NCI-H2196 (cell line): Measurements from ENCODE around the gene SFXN2.

Experiments used
- DNase-seq: peaks from one replicate; lab custom pipeline; 2025; ENCODE audit not compliant: unreplicated experiment; lab: John Stamatoyannopoulos, UW

Gene SFXN2

DNA sequence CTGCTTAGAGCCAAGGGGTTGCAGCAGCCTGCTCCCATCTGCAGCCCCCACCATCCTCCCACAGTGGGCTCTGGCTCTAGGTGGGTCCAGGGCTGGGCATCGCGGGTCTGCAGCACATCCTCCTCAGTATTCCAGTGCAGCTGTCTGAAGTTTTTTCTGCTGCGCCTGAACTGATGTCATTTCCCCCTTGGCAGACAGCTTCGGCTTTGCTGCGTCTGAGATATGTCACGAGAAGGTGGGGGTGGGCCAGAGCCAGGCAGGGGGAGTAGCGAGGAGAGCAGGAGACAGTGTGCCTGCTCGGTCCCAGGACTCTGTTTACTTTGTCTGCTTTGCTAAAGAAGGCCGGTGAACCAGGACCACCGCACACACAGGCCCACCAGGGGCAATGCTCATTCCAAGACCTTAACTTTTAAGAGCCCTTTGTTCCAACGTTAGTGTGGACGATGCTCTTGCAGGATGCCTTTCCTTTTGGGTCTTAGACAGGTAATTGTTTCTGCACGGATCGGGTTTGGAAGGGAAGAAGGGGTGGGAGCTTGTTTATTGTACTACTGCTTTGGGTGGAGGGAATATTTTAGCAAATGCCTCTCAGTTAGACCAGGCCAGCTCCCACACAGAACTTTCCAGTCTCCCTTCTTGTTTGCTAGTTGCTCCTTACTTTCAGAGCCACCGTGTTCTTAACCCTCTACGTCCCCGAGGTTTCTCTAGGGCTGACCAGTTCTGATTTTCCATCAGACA, 61.7 kb downstream of the SFXN2 start:
- DNase-seq = no peak

DNA sequence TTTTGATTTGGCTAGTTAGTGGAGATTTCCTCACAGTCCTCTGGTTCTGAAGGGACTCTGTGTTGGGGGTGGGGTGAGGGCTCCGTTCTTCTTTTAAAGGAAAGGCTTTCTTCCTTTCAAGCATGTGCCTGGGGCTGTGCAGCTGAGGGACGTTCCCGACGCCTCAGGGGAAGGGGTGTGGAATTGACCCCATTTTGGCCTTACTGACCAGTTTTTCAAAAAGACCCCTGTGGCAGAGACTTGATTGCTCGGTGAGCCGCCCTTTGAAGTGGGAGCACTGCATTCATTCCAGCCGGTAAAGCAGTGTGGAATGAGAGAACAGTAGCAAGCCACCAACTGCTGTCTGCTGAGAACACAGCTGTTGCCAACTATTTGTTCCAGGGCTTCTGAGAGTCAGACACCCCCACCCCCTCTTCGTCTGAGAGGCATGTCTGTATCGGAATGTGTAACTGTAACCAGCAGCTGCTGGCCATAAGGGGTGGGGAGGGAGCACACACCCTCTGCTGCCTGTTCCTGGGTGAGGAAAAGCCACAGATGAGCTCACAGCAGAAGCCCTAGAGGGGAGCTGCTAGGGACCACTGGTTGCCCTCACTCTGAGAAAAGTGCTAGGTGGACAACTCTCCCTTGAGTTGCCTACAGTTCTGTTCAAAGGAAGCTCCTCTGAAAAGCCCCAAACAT, 62.5 kb downstream of the SFXN2 start:
- DNase-seq = no peak

DNA sequence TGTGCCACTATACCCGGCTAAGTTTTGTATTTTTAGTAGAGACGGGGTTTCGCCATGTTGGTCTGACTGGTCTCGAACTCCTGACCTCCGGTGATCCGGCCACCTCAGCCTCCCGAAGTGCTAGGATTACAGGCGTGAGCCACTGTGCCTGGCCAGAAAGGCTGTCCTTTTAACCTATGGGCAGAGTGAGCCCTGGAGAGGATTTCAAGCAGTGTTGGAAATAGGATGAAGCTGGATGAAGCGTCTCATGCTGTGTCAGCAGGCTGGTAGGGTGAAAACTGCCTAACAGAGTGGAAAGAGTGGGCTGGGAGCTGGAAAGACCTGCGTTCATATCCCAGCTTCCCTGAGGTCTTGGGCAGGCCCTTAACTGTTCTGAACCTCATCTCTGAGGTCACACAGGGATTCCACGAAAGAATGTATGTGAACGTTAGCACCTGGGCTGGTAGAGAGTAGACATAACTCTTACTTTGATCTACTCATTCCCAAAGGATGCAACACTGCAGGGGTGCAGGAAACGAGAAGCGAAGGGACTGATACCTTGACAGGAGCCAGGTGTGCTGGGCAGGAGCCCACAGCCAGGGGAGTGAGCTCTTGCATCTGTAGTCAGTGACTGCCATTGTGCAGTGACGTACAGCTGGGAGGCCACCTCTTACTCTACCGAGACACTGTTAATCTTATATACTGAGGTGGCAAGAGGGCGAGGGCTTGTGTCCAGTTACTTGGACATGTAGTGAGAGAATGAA, 63.4 kb downstream of the SFXN2 start:
- no peak for DNase-seq

DNA sequence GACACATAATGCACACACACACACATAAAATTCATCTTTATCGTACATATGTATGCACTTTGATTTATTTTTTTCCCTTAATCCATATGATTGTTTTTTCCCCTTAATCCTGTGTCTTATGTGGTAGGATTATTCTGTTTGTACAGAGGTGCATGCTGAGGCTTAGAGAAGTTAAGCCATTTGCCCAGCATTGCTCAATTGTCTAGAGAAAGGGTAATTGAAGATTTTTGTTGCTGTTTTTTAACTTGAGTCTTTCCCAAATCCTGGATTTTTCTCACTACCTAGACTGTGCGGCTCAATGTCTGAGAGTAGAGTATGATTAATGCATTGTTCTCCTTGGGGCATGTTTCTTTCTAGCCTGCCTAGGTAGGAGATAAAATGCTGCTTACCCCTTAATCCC, 64.3 kb downstream of the SFXN2 start:
- DNase-seq = no peak

DNA sequence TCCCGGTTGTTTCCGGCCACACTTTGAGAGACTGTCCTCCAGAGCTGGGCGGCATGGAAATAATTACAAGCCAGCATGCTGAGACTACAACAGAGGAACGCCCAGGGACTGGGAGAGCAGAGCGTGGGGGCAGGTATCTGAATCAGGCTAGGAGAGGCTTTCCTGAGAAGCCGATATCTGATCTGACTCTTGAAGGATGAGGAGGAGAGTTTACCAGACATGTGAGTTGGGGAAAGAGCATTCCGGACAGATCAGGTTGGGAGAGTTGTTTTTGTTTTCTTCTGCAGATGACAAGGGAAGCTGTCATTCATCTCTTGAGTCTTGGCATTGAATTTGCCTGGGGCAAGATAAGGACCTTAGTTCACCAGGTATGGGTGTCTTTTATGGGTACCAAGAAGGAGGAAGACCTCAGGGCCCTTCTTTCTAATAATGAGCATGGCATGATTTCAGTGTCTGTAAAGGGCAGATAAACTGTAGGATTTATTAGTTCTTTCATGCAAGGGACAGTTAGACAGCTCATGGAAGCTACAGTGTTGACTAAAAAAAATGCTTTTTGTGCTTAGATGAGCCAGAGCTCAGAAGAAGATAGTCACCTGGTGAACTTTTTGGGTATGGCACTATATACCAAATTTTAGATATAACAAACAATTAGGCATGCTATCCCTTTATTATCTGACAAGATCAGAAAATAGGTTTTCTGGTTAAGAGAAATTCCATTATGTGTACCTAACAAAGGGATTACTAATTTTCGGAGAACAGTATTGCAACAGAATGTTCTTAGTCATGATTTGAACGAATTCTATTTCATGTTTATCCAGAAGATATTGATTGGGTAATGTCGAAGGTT, 65.5 kb downstream of the SFXN2 start:
- DNase-seq = no peak

DNA sequence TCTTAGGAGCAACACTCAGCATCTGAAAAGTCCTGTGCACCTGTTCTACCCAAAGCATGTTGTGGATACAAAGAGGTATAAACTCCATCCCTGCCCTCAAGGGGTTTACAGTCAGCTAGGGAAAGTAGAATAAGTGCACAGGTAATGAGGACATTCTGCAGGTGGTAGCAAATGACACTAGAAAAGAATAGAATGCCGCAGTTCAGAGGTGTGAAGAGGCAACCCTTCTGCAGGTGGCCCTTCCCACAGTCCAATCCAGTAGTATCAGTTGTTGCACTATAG, 66.0 kb downstream of the SFXN2 start:
- no peak for DNase-seq

DNA sequence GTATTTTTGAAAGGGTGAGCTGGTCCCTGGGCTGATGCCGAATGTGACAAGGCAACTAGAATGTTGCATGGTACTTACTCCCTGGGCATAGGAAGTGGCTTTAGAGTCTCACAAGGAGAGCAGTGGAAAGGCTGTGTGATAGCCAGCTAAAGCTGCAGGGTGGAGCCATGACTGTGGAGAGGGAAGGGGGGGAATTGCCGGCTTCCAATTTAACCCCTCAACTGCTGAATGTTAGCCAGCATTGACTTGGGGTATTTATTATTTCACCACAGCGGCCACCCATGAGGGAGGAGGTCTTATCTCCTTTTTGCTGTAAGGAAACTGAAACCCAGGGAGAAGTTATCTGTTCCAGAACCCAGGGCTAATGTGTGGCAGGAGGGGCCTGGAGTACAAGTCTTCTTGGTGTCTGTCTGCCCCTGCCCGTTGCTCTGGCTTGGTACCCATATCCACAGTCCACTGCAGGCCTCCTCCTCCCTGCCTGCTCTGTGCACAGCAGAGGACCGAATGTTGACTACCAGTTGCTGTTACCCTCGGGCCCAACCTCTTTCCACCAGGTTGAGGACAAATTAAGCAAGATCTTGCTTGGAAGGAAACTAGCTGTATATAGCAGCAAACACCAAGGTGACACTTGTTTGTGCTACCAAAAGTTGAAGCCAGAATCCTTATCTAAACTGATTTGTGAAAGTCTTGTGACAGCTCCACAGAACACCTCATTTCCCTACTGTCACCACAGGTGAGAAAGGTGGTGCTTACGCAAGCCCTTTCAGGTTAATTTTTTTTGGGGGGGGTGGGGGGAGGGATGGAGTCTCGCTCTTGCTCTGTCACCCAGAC, 66.9 kb downstream of the SFXN2 start:
- DNase-seq = no peak

DNA sequence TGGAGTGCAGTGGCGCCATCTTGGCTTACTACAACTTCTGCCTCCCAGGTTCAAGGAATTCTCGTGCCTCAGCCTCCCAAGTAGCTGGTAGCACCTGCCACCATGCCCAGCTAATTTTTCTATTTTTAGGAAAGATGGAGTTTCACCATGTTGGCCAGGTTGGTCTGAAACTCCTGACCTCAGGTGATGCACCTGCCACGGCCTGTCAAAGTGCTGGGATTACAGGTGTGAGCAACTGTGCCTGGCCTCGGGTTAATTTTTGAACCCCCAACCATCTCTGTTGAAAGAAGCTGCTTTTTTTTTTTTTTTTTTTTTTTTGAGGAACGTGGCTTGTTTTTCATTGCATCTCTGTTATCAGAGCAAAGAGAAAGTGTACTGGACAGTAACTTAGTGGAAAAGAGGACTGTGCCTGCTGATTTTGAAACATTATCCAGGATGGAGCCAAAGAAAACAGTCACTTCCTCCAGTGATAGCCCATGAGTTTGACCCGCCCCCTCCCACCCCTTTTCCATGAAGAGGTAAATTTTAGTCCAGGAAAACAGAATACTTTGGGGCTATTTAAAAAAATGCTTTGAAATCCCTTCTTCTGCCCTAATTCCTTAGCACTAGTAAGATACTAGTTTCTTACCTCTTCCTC, 67.6 kb downstream of the SFXN2 start:
- no peak for DNase-seq

DNA sequence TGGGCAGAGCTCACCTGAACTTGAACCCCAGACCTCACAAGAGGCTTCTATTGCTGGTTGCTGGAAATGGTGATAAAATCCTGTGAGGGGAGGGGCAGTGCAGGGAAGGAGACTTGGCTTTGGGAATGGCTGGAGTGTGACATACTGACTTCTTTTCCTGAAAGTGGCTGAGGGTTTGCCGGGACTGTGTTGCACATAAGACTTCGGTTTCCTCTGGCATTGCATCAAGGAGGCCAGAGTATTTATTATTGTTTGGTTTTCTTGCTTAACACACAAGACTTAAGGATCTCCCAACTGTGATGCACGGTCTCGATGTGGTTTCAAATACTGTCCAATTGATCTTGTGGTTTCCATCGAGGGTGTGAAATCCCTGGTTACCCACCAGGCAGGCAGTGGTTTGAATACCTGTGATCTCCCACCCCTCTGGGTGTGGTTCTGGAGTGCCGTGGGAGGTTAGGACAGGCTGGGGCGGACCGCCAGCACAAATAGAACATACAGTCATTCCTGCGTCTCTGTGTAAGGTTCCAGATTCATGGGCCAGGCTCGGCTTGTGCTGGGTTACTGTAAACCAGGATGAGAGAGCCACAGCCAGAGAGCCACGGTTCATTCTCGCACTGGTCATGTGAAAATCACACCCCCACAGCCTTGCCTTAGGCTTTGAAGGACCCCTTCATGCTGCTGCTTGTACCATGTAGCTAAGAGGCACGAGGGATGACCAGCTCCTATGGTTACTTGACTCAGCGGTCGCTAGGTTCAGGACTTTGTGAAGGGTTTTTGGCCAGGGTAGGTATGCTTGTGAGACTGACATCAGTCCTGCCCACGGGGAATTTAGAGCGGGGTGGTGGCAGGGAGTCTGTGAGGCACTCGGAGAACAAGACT, 68.5 kb downstream of the SFXN2 start:
- DNase-seq = no peak

DNA sequence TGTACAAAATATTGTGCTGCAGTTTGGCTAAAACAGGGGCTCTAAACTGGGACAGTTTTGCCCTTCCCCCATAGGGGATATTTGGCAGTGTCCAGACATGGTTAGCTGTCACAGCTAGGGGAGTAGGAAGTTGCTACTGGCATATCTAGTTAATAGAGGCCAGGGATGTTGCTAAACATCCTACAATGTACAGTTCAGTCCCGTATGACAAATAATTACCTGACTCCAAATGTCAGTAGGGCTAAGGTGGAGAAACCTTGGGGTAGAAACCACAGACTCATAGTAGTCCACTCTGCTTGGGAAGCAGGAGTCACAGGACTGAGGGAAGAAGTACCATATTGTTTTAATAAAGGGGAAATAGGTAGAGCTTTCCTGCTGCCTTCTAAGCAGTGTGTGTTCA, 69.1 kb downstream of the SFXN2 start:
- DNase-seq = no peak

DNA sequence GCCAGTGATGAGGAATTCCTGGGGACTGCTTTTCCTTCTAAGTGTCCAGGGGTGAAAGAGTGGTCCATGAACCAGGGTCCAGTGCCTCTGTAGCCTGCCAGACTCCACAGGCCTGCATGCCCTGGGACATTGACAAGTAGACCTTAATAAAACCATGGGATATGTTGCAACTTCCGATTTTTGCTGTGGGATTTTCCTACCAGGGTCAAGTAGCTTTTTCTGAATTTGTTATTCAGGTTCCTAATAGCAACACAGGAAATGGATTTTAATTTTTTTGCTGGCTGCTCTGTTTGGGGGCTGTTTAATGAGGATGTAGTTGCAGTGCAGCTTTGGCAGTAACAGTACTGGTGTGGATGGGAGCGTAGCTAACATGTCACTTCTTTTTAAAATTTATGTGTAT, 71.4 kb downstream of the SFXN2 start:
- no peak for DNase-seq

DNA sequence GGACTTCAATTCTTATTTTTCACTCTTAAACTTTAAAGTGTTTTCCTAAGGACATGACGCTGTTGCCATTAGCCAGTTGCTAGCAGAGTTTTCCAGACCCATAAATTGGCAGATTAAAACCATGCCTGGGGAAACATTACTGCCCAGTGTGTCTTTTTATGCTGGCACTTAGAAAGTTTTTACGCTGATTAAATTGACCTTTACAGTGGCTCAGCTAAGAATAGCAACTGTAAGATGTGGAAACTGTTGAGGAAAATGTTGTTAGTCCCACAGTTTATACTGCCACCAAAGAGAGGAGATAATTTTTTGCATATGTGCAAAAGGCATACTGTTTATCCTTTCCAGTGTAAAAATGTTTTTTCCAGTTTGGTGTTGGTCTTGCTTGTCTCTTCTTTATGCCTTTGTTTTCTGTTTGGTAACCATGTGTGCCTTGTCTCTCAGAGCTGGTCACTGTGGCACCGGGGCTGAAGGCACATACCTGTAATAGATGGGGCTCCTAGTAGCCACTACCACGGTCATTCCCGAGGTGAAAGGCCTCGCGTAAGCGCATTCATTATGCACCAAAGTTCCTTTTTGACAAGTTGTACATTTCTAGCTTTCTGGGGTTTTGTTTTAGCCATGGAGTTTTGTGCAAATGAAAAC, 77.4 kb downstream of the SFXN2 start:
- no peak for DNase-seq
